Heart right ventricle (tissue), 16 donors: ENCODE results near the gene PRDM16. TPM values are rescaled to one million over a fixed set of nuclear protein-coding genes. Genes with fewer than 3 reads are reported as not detected.

ENCODE experiments used
- ATAC-seq, 8 donors: fragments of 200-7000 bp; cut with Tn5 transposase; one replicate each; pipeline ENCODE4 v1.9.1; 2020; ENCODE audit warnings: mild to moderate bottlenecking in 8 of 8, moderate library complexity in 8 of 8, moderate number of reproducible peaks in 1 of 8
- DNase-seq, 2 donors: peaks; one replicate each; pipeline ENCODE4 v3.0.0-alpha.2; 2020
- H3K27ac ChIP-seq, 10 donors: fragments of 200-600 bp; sonication (generic) in 2 of 10; one replicate each; pipeline versions ENCODE4 v1.5.0 to v1.8.0; 2020 to 2022; ENCODE audit warnings: mild to moderate bottlenecking in 3 of 10
- H3K27me3 ChIP-seq, 7 donors: fragments of 200-600 bp; one replicate each; pipeline ENCODE4 v1.8.0; 2021 to 2022; ENCODE audit warnings: mild to moderate bottlenecking in 2 of 7
- H3K36me3 ChIP-seq, 9 donors: fragments of 200-600 bp; sonication (generic) in 1 of 9; one replicate each; pipeline versions ENCODE4 v1.5.0 to v1.8.0; 2020 to 2022; ENCODE audit warnings: mild to moderate bottlenecking in 2 of 9
- H3K4me1 ChIP-seq, 9 donors: fragments of 200-600 bp; sonication (generic) in 1 of 9; one replicate each; pipeline versions ENCODE4 v1.5.0 to v1.8.0; 2020 to 2022; ENCODE audit warnings: mild to moderate bottlenecking in 4 of 9
- H3K4me3 ChIP-seq, 10 donors: fragments of 200-600 bp; sonication (generic) in 2 of 10; one replicate each; pipeline versions ENCODE4 v1.5.0 to v1.8.0; 2020 to 2022; ENCODE audit warnings: mild to moderate bottlenecking in 7 of 10, moderate library complexity in 2 of 10
- H3K9me3 ChIP-seq, 11 donors: fragments of 200-600 bp in 10 of 11; sonication (generic) in 2 of 11; one replicate each; pipeline versions ENCODE4 v1.5.0 to v1.8.0; 2013 to 2022; ENCODE audit warnings: mild to moderate bottlenecking in 2 of 11, control low read depth in 1 of 11, moderate library complexity in 1 of 11
- CTCF ChIP-seq, 9 donors: fragments of 200-600 bp; sonication (generic) in 2 of 9; IDR thresholded peaks; one replicate each; pipeline versions ENCODE4 v1.5.0 to v1.8.0; 2021 to 2022; ENCODE audit warnings: antibody characterized with exemption in 9 of 9, mild to moderate bottlenecking in 5 of 9, moderate library complexity in 1 of 9
- WGBS, 2 donors: extraction: QIAGEN DNeasy Blood & Tissue Kit; methylation state at CpG; one replicate each; pipeline ENCODE4 v1.1.7; 2013; ENCODE audit warnings: inconsistent platforms in 1 of 2; 5-methylcytosine and 5-hydroxymethylcytosine counted together
- intact Hi-C, 10 donors: fragments of 100-400 bp; cut with DNase I; formaldehyde crosslinking; loops; one replicate each; pipeline versions ENCODE4 v1.11.1 to v1.14.2; 2022
- polyA plus RNA-seq, 2 donors: library from polyadenylated mRNA; stranded (reverse); fragments of 200-250 nt; gene quantifications; one replicate each; pipeline ENCODE4 v1.2.3, GENCODE V29; 2013
- total RNA-seq, 10 donors: library from RNA; stranded (reverse); fragmentation: NEBNext Ultra II Directional in 3 of 10; extraction: Animal tissue kit (Norgen Biotek cat#: 25700) in 3 of 10; gene quantifications; one replicate each; pipeline versions ENCODE4 v1.2.1 to v1.2.4, GENCODE V29; 2021 to 2023
- donor health status: Arrhythmogenic right ventricular cardiomyopathy.
- donor health status: ischemic (EF 13 %, LVEDD 7.1; RV severe dilation, severe dysfunction).
- donor health status: healthy with polysubstance abuse.
- donor health status: DM: no; HTN: yes; CAD: no.
- donor health status: DM: no; HTN: no; CAD: no.
- donor health status: ischemic (EF 25% LVEDD 6.9; RV normal size, moderate dysfunction).
- donor health status: ischemic (EF 25% LVEDD 5.7; RV mildly dilated, moderate dysfunction).
- donor health status: healthy.
- donor health status: DM: yes; HTN: yes; CAD: no.
- donor health status: Ischemic cardiomyopathy.
- donor health status: ischemic (EF 35%, LVEDD 5.7; RV mildly dilated, moderate dysfunction).
- donor health status: nonischemic (EF 11% LVEDD 7.7; RV severe dilation, severe dysfunction).
- donor health status: DM: yes; HTN: yes; CAD: no.
- donor health status: PGD.
- donor health status: ischemic (EF 29% LVEDD 5.4; RV normal size, mild dysfunction).
- donor health status: nonischemic (EF 23%, LVEDD 6.1; RV moderate dilation, normal function).

The PRDM16 gene
- total and polyA plus RNA-seq, 12 donors: 4.1 to 25.9 (median 14.8) TPM

- H3K27ac ChIP-seq: no peak overlapping the region
- no peaks in the 10 kb centered on the region for H3K36me3 ChIP-seq
- no peak for TF ChIP-seq CTCF (IDR thresholded peaks at IDR 0.05)
- peaks cover 11 to 26% (median 12%) of the 10 kb centered on the region in 9 donors for H3K4me1 ChIP-seq
- H3K9me3 ChIP-seq: no peaks in the 10 kb centered on the region
- DNase-seq: no peak
- no peak for ATAC-seq
- intact Hi-C loops: loop anchor here in 2 of 10 donors (10.0 kb wide), 1 partner anchor 105 kb away; no protein-coding TSS in a partner anchor
- WGBS, 2 donors: 86 to 92% methylated on average over 15 of the region's 15 CpGs
- H3K4me3 ChIP-seq: no peak overlapping the region
- peaks cover 0 to 23% (median 0%) of the 10 kb centered on the region in 7 donors for H3K27me3 ChIP-seq
These were observed 110.5 kb downstream of the PRDM16 start for GRCh38 chr1:3179471-3179870.

GRCh38 chr1:3180915-3181314, 111.9 kb downstream of the PRDM16 start:
- no peak for ATAC-seq
- 92 to 96% methylated on average over 36 of the region's 36 CpGs for WGBS, 2 donors

GRCh38 chr1:3181956-3182355, 113.0 kb downstream of the PRDM16 start:
- TF ChIP-seq CTCF (IDR thresholded peaks at IDR 0.05): no peak
- no peaks in the 10 kb centered on the region for H3K9me3 ChIP-seq
- H3K4me3 ChIP-seq: no peak overlapping the region
- ATAC-seq (no peak), DNase-seq (no peak)
- H3K27ac ChIP-seq: no peak overlapping the region
- 84 to 90% methylated on average over 14 of the region's 14 CpGs for WGBS, 2 donors
- no peaks in the 10 kb centered on the region for H3K36me3 ChIP-seq
- peaks cover 0 to 28% (median 0%) of the 10 kb centered on the region in 7 donors for H3K27me3 ChIP-seq
- intact Hi-C loops: loop anchor here in 1 of 10 donors (10.0 kb wide), 1 partner anchor 107 kb away; no protein-coding TSS in a partner anchor
- H3K4me1 ChIP-seq: peaks cover 9 to 28% (median 13%) of the 10 kb centered on the region in 9 donors

More at GRCh38 chr1:3180915-3181314, 111.9 kb downstream of the PRDM16 start:
- no peak overlapping the region for H3K27ac ChIP-seq
- DNase-seq: no peak
- no peak for TF ChIP-seq CTCF (IDR thresholded peaks at IDR 0.05)
- no peak overlapping the region for H3K4me3 ChIP-seq
- intact Hi-C loops: loop anchor here in 1 of 10 donors (10.0 kb wide), 1 partner anchor 106 kb away; no protein-coding TSS in a partner anchor
- no peaks in the 10 kb centered on the region for H3K9me3 ChIP-seq
- no peaks in the 10 kb centered on the region for H3K36me3 ChIP-seq
- peaks cover 0 to 28% (median 0%) of the 10 kb centered on the region in 7 donors for H3K27me3 ChIP-seq
- peaks cover 0 to 18% (median 4%) of the 10 kb centered on the region in 9 donors for H3K4me1 ChIP-seq

- no peak for ATAC-seq
- TF ChIP-seq CTCF (IDR thresholded peaks at IDR 0.05): no peak
These were observed 114.4 kb downstream of the PRDM16 start for GRCh38 chr1:3183411-3183810.

More at GRCh38 chr1:3183411-3183810, 114.4 kb downstream of the PRDM16 start:
- Histone ChIP-seq H3K4me1 (peaks cover 18 to 43% (median 27%) of the 10 kb centered on the region in 9 donors), H3K4me3 (no peak overlapping the region), H3K9me3 (no peaks in the 10 kb centered on the region), H3K27me3 (peaks cover 0 to 28% (median 0%) of the 10 kb centered on the region in 7 donors), H3K36me3 (no peaks in the 10 kb centered on the region), H3K27ac (no peak overlapping the region)
- 58 to 68% methylated on average over 13 of the region's 13 CpGs for WGBS, 2 donors
- intact Hi-C loops: loop anchor here in 1 of 10 donors (10.0 kb wide), 1 partner anchor 109 kb away; no protein-coding TSS in a partner anchor
- no peak for DNase-seq
